Thoracic aorta (tissue), 2 donors: Measurements from ENCODE around the gene TP53RK. TPM values are rescaled to one million over a fixed set of nuclear protein-coding genes. Genes with fewer than 3 reads are reported as not detected.

Source experiments
- ATAC-seq: fragments of 150-250 bp; one replicate; pipeline ENCODE4 v1.8.0; 2017; ENCODE audit warnings: low read depth; ENCODE audit not compliant: insufficient number of reproducible peaks, low FRiP score
- DNase-seq: peaks from one replicate; pipeline ENCODE4 v3.0.0-alpha.2; 2020; ENCODE audit warnings: low spot score
- H3K27ac ChIP-seq, 2 donors: fragments of 200-600 bp; sonication (generic); 1 replicate in 1 of 2; 2 replicates in 1 of 2; pipeline ENCODE4 v1.5.1; 2016; ENCODE audit warnings: mild to moderate bottlenecking in 2 of 2, moderate library complexity in 2 of 2
- H3K27me3 ChIP-seq: fragments of 200-600 bp; sonication (generic); replicated peaks from 2 replicates; pipeline ENCODE4 v1.6.0; 2016; ENCODE audit warnings: mild to moderate bottlenecking; ENCODE audit not compliant: insufficient read depth
- H3K36me3 ChIP-seq: fragments of 200-600 bp; sonication (generic); one replicate; pipeline ENCODE4 v1.5.1; 2016
- H3K4me1 ChIP-seq, 2 donors: fragments of 200-600 bp; sonication (generic); 1 replicate in 1 of 2; 2 replicates in 1 of 2; pipeline versions ENCODE4 v1.5.1 to v1.6.0; 2016; ENCODE audit warnings: low read depth in 2 of 2, mild to moderate bottlenecking in 1 of 2; ENCODE audit not compliant: control insufficient read depth in 1 of 2
- H3K4me3 ChIP-seq: fragments of 200-600 bp; sonication (generic); 2 replicates; pipeline ENCODE4 v1.5.1; 2016; ENCODE audit warnings: mild to moderate bottlenecking
- H3K9me3 ChIP-seq: fragments of 200-600 bp; sonication (generic); 2 replicates; pipeline ENCODE4 v1.5.1; 2016
- CTCF ChIP-seq: fragments of 200-600 bp; sonication (generic); IDR thresholded peaks from one replicate; pipeline ENCODE4 v1.5.1; 2019; ENCODE audit warnings: antibody characterized with exemption
- total RNA-seq, 2 donors: library from RNA; depleted of rRNA; stranded (reverse); fragments of >200 nt; gene quantifications; one replicate each; pipeline versions ENCODE4 v1.1.0 to v1.2.3, GENCODE V29; 2016

TP53RK gene
- total RNA-seq, 2 donors from 2014 or later: 19.3 to 19.9 TPM

DNA sequence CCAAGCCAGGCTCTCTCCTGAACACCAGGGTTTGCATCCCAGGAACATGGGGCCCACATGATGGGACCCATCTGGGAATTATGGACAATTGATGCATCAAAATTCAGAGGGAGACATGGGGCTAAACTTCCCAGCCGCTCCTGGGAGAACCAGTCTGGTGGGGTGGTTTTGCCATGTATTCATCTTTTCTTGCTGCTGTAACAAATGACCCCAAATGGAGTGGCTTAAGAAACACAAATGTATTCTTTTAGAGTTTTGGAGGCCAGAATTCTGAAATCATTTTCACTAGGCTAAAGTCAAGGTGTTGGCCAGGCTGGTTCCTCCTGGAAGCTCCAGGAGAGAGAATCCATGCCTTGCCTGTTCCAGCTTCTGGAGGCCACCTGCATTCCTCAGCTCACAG is 44.5 kb downstream of the TP53RK start:
- no peak for TF ChIP-seq CTCF
- no peak overlapping the region for H3K27ac ChIP-seq
- no peak for ATAC-seq

GRCh38 chr20:46644160-46644559 is 45.1 kb downstream of the TP53RK start:
- no peaks in the 10 kb centered on the region for H3K9me3 ChIP-seq
- H3K4me3 ChIP-seq: no peak overlapping the region
- no peak overlapping the region for H3K27ac ChIP-seq
- no peaks in the 10 kb centered on the region for H3K27me3 ChIP-seq
- peaks cover 0 to 11% of the 10 kb centered on the region in 2 donors for H3K4me1 ChIP-seq
- DNase-seq (no peak), ATAC-seq (no peak)
- TF ChIP-seq CTCF: no peak
- H3K36me3 ChIP-seq: no peaks in the 10 kb centered on the region

More for the DNA sequence above, 44.5 kb downstream of the TP53RK start:
- Histone ChIP-seq H3K9me3 (no peaks in the 10 kb centered on the region), H3K4me1 (peaks cover 0 to 11% of the 10 kb centered on the region in 2 donors), H3K36me3 (no peaks in the 10 kb centered on the region), H3K27me3 (no peaks in the 10 kb centered on the region), H3K4me3 (no peak overlapping the region)
- DNase-seq: no peak

GRCh38 chr20:46642969-46643343 is 46.3 kb downstream of the TP53RK start:
- DNase-seq: no peak
- Histone ChIP-seq H3K4me1 (peaks cover 0 to 11% of the 10 kb centered on the region in 2 donors), H3K36me3 (no peaks in the 10 kb centered on the region), H3K27me3 (no peaks in the 10 kb centered on the region), H3K9me3 (no peaks in the 10 kb centered on the region), H3K27ac (no peak overlapping the region), H3K4me3 (no peak overlapping the region)
- ATAC-seq: no peak
- TF ChIP-seq CTCF: no peak

- no peak for TF ChIP-seq CTCF
- Histone ChIP-seq H3K4me3 (no peak overlapping the region), H3K36me3 (no peaks in the 10 kb centered on the region), H3K27ac (no peak overlapping the region), H3K9me3 (no peaks in the 10 kb centered on the region), H3K4me1 (peaks cover 0 to 11% of the 10 kb centered on the region in 2 donors), H3K27me3 (no peaks in the 10 kb centered on the region)
- ATAC-seq (no peak), DNase-seq (no peak)
Observed at GRCh38 chr20:46642265-46642968, 46.8 kb downstream of the TP53RK start.

DNA sequence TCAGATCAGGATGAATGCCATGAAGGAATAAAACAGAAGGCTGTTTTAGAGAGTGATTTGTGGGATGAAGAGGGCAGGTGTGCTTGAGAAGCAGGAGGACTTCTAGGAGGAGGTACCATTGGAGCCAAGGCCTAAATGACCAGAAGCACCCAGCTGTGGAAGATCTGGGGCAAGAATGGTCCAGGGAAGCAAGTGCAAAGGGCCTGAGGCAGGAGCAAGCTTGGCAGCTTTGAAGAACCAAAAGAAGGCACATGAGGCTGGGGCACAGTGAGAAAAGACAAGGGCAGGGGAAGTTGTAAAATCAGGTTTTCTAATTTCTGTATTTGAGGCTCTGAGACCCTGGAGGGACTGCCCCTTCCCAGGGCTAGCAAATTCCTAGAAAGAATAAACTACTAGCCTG is 47.8 kb downstream of the TP53RK start:
- Histone ChIP-seq H3K4me3 (no peak overlapping the region), H3K36me3 (no peaks in the 10 kb centered on the region), H3K9me3 (no peaks in the 10 kb centered on the region), H3K4me1 (peaks cover 0 to 2% of the 10 kb centered on the region in 2 donors), H3K27me3 (no peaks in the 10 kb centered on the region), H3K27ac (no peak overlapping the region)
- no peak for ATAC-seq
- no peak for DNase-seq
- no peak for TF ChIP-seq CTCF
